Measurements from ENCODE around the gene PGAP1. TPM values are rescaled to one million over a fixed set of nuclear protein-coding genes. Genes with fewer than 3 reads are reported as not detected.

Gene PGAP1
- total and polyA plus RNA-seq, 2 donors from 2014 or later, result 1.9 to 10.1 TPM

DNA sequence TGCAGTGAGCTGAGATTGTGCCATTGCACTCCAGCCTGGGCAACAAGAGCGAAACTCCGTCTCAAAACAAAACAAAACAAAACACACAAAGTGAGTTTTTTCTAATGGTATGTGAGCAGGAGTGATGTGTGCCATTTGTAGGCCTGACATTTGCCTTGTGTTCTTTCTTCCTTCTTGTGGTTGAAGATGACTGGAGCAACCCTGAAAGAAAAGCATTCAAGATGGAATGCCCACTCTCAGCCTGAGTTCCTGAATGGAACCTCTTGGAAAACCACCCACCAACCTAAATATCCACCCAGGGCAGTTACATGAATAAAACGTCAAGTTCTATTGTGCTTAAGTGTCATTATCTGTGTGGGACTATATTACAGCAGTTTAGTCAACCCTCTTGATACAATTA is 26.5 kb downstream of the PGAP1 start:
- no peak overlapping the region for H3K4me3 ChIP-seq (ENCODE audit: low read length in 3 of 3)
- H3K27ac ChIP-seq (ENCODE audit: low read depth in 2 of 2, low read length in 2 of 2), result no peak overlapping the region
- H3K27me3 ChIP-seq (ENCODE audit: control insufficient read depth, insufficient read depth, low read length), result no peaks in the 10 kb centered on the region
- intact Hi-C loops (cut with DNase I), result no loop called here
- H3K9ac ChIP-seq (ENCODE audit: low read length in 3 of 3), result no peak overlapping the region
- DNase-seq (no peak), FAIRE-seq (no peak)
- peaks cover 0 to 5% (median 0%) of the 10 kb centered on the region in 3 donors for H3K36me3 ChIP-seq (ENCODE audit: control insufficient read depth in 2 of 3, insufficient read depth in 3 of 3, low read length in 3 of 3)
- H3K9me3 ChIP-seq (ENCODE audit: control insufficient read depth in 2 of 3, insufficient read depth in 1 of 3, low read length in 3 of 3), result no peaks in the 10 kb centered on the region
- TF ChIP-seq, protein P1, sequence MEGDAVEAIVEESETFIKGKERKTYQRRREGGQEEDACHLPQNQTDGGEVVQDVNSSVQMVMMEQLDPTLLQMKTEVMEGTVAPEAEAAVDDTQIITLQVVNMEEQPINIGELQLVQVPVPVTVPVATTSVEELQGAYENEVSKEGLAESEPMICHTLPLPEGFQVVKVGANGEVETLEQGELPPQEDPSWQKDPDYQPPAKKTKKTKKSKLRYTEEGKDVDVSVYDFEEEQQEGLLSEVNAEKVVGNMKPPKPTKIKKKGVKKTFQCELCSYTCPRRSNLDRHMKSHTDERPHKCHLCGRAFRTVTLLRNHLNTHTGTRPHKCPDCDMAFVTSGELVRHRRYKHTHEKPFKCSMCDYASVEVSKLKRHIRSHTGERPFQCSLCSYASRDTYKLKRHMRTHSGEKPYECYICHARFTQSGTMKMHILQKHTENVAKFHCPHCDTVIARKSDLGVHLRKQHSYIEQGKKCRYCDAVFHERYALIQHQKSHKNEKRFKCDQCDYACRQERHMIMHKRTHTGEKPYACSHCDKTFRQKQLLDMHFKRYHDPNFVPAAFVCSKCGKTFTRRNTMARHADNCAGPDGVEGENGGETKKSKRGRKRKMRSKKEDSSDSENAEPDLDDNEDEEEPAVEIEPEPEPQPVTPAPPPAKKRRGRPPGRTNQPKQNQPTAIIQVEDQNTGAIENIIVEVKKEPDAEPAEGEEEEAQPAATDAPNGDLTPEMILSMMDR (IDR thresholded peaks at IDR 0.05; ENCODE audit: borderline replicate concordance, extremely low read depth, insufficient read depth), result no peak
- H3K4me1 ChIP-seq (ENCODE audit: control insufficient read depth in 2 of 3, insufficient read depth in 2 of 3, low read depth in 1 of 3, low read length in 3 of 3), result no peaks in the 10 kb centered on the region

DNA sequence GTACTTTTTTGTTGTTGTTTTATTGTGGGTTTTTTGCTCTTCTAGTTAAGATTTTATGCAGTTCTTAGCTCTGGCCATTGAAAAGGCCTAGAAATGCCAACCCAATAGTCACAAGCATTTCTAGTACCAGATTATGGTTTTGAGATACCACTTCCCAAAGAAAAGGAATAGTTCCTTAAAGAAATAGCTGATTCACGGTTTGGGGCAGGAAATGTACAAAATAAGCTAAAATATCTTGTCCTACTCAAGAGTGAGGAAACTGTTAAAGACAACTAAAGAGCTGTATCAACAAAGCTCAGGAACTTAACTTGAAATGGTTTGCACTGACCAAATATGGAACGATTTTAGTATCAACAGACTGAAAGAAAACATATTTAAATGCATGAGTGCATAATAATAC is 35.4 kb downstream of the PGAP1 start:
- no peaks in the 10 kb centered on the region for H3K4me1 ChIP-seq (ENCODE audit: control insufficient read depth in 2 of 3, insufficient read depth in 2 of 3, low read depth in 1 of 3, low read length in 3 of 3)
- FAIRE-seq (no peak), DNase-seq (no peak)
- no peak overlapping the region for H3K27ac ChIP-seq (ENCODE audit: low read depth in 2 of 2, low read length in 2 of 2)
- H3K4me3 ChIP-seq (ENCODE audit: low read length in 3 of 3), result no peak overlapping the region
- no peak overlapping the region for H3K9ac ChIP-seq (ENCODE audit: low read length in 3 of 3)
- intact Hi-C loops (cut with DNase I), result no loop called here
- no peaks in the 10 kb centered on the region for H3K36me3 ChIP-seq (ENCODE audit: control insufficient read depth in 2 of 3, insufficient read depth in 3 of 3, low read length in 3 of 3)
- H3K9me3 ChIP-seq (ENCODE audit: control insufficient read depth in 2 of 3, insufficient read depth in 1 of 3, low read length in 3 of 3), result no peaks in the 10 kb centered on the region
- TF ChIP-seq, protein P1 (IDR thresholded peaks at IDR 0.05; ENCODE audit: borderline replicate concordance, extremely low read depth, insufficient read depth), result no peak
- no peaks in the 10 kb centered on the region for H3K27me3 ChIP-seq (ENCODE audit: control insufficient read depth, insufficient read depth, low read length)

DNA sequence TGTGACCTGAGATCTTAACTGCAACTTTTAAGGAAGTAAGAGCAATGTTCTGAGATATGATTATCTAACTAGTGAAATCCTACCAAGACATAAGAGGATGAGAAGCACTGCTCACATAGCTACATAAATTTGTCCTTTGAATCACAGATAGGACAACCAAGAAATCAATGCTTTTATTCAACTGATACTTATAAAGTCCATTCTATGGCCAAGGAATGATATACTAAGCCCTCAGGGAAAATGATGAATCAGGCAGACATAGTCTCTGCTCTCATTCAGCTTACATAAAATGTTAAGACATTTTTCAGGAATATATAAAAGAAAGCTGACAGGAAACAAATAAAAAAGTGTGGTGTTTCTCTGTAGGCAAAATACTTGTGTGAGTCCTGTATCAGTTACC is 39.1 kb downstream of the PGAP1 start:
- TF ChIP-seq, protein P1 (IDR thresholded peaks at IDR 0.05; ENCODE audit: borderline replicate concordance, extremely low read depth, insufficient read depth), result no peak
- intact Hi-C loops (cut with DNase I), result no loop called here
- Histone ChIP-seq H3K9ac (ENCODE audit: low read length in 3 of 3) (no peak overlapping the region), H3K9me3 (ENCODE audit: control insufficient read depth in 2 of 3, insufficient read depth in 1 of 3, low read length in 3 of 3) (no peaks in the 10 kb centered on the region), H3K27ac (ENCODE audit: low read depth in 2 of 2, low read length in 2 of 2) (no peak overlapping the region), H3K27me3 (ENCODE audit: control insufficient read depth, insufficient read depth, low read length) (no peaks in the 10 kb centered on the region), H3K4me1 (ENCODE audit: control insufficient read depth in 2 of 3, insufficient read depth in 2 of 3, low read depth in 1 of 3, low read length in 3 of 3) (no peaks in the 10 kb centered on the region), H3K4me3 (ENCODE audit: low read length in 3 of 3) (no peak overlapping the region), H3K36me3 (ENCODE audit: control insufficient read depth in 2 of 3, insufficient read depth in 3 of 3, low read length in 3 of 3) (peaks cover 0 to 4% (median 0%) of the 10 kb centered on the region in 3 donors)
- FAIRE-seq (no peak), DNase-seq (no peak)

DNA sequence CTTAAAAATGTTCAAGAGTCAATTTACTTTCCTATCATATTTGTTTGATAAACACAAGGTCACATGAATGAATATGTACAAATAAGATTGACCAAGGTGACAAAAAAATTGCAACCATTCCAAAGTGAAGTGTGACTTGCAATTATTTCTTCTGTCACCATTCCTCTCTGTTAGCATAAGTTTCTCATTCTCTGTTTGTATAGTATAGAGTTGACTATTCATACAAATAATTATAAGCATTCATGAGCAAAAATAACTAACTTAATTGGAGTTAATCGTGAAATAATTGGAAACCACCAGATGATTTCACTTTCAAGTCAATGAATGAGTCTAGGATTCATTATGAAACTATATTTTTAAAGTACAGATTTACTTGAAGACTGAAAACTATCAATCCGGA is 42.1 kb downstream of the PGAP1 start:
- peaks cover 0 to 6% (median 0%) of the 10 kb centered on the region in 3 donors for H3K36me3 ChIP-seq (ENCODE audit: control insufficient read depth in 2 of 3, insufficient read depth in 3 of 3, low read length in 3 of 3)
- no peaks in the 10 kb centered on the region for H3K9me3 ChIP-seq (ENCODE audit: control insufficient read depth in 2 of 3, insufficient read depth in 1 of 3, low read length in 3 of 3)
- DNase-seq, result no peak
- TF ChIP-seq, protein P1 (IDR thresholded peaks at IDR 0.05; ENCODE audit: borderline replicate concordance, extremely low read depth, insufficient read depth), result no peak
- no peaks in the 10 kb centered on the region for H3K27me3 ChIP-seq (ENCODE audit: control insufficient read depth, insufficient read depth, low read length)
- no peak overlapping the region for H3K27ac ChIP-seq (ENCODE audit: low read depth in 2 of 2, low read length in 2 of 2)
- H3K4me3 ChIP-seq (ENCODE audit: low read length in 3 of 3), result no peak overlapping the region
- intact Hi-C loops (cut with DNase I), result no loop called here
- FAIRE-seq, result no peak
- no peaks in the 10 kb centered on the region for H3K4me1 ChIP-seq (ENCODE audit: control insufficient read depth in 2 of 3, insufficient read depth in 2 of 3, low read depth in 1 of 3, low read length in 3 of 3)
- no peak overlapping the region for H3K9ac ChIP-seq (ENCODE audit: low read length in 3 of 3)

Measured in kidney (tissue), 14 donors.